GM23248 (cell line): ENCODE data around the gene SIK3.

Source experiments
- EZH2 ChIP-seq: fragments of 200-600 bp; sonication (generic); IDR thresholded peaks from 2 replicates; pipeline ENCODE4 v1.6.1; 2018; ENCODE audit warnings: antibody characterized with exemption, mild to moderate bottlenecking; ENCODE audit not compliant: insufficient read depth, poor library complexity, severe bottlenecking
- EZH2phosphoT487 ChIP-seq: fragments of 200-600 bp; sonication (generic); IDR thresholded peaks from 2 replicates; pipeline ENCODE4 v1.6.1; 2018; ENCODE audit warnings: antibody characterized with exemption, moderate library complexity, mild to moderate bottlenecking, low read depth; ENCODE audit not compliant: insufficient read depth

- TF ChIP-seq EZH2 (no peak), EZH2phosphoT487 (no peak)
These were observed 37.0 kb downstream of the SIK3 start for GRCh38 chr11:117061256-117061655.
